Measurements from ENCODE around the gene CARD14.
"Not testable (repeated sequence)": the region's sequence is repeated elsewhere in the genome, so short reads cannot be mapped to it uniquely, and the experiment has no call there.

The CARD14 gene

GRCh38 chr17:80151333-80151732 lies 18.5 kb upstream of the CARD14 start:
- no peak for DNase-seq (ENCODE audit: low read depth)

DNA sequence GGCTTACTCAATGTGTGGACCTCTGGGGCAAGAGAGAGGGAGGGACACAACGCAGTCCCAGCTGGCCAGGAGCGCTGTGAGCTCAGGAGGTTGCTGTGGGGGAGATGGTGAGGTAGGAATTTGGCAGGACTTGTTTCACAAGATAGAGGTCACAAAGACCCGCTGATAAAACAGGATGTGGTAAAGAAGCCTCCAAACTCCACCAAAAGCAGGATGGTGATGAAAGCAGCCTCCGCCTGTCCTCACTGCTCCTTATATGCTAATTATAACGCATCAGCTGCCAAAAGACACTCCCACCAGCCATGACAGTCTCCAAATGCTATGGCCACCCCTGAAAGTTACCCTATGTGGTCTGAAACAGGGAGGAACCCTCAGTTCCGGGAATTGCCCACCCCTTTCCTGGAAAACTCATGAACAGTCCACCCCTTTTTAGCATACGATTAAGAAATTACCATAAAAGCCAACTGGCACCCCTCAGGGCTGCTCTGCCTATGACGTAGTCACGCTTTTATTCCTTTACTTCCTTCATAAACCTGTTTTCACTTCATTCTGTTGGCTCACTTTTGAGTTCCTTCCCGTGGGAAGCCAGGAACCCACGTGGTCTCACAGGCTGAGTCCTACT lies 17.6 kb upstream of the CARD14 start:
- DNase-seq (ENCODE audit: low read depth): no peak

- no peak for DNase-seq (ENCODE audit: low read depth)
These were observed 16.8 kb upstream of the CARD14 start for GRCh38 chr17:80153004-80153403.

DNA sequence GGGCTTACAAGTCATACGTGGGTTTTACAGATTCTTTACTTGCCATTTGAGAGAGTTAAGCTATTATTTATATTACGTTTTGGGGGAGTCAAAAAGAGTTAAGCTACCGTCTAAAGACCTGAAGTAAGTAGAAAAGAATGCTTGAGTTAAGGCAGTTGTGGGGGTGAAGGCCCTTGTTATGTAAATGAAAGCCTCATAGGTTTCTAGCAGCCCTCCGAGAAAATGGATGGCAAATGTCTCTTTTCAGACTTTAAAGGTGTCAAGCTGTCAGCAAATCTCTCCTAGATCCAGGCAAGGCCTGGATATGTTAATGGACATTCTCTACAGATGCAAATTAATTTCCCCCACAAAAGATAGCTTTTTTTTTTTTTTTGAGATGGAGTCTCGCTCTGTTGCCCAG lies 15.7 kb upstream of the CARD14 start:
- DNase-seq (ENCODE audit: low read depth): no peak

DNA sequence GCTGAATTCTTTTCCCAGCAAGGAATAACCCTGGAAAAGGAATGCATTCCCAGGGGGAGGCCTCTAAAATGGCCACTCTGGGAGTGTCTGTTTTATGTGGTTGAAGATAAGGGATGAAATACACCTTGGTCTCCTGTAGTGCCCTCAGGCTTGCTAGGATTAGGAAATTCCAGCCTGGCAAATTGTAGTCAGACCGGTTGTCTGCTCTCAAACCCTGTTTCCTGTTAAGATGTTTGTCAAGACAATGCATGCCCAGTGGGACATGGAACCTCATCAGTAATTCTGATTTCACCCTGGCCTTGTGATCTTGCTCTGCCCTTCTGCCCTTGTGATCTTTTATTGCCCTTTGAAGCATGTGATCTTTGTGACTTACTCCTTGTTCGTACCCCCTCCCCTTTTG lies 14.2 kb upstream of the CARD14 start:
- not testable (repeated sequence) for DNase-seq (ENCODE audit: low read depth)

- no peak for DNase-seq (ENCODE audit: low read depth)
These were observed 11.0 kb upstream of the CARD14 start for GRCh38 chr17:80158846-80159245.

DNA sequence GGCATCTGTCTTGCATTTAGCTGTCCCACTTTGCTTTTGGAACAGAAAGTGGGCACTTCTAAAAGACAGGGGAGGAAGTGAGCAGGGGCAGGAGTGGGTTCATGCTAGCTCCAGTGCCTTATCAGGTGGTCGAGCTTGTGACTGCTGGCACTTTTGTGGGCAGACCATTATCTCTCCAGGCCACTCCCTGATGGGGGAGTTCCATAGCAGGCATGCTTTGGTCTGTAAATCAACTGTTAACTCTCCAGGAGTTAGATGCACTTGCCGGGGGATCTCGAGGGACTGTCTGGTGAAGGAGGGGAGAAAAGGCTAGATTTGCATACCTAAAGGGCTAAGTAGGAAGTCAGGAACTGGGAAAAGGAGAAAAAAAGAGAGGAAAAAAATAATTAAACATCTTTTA lies 9.3 kb upstream of the CARD14 start:
- DNase-seq (ENCODE audit: low read depth): no peak

GRCh38 chr17:80163336-80163735 lies 6.5 kb upstream of the CARD14 start:
- DNase-seq (ENCODE audit: low read depth): no peak

DNA sequence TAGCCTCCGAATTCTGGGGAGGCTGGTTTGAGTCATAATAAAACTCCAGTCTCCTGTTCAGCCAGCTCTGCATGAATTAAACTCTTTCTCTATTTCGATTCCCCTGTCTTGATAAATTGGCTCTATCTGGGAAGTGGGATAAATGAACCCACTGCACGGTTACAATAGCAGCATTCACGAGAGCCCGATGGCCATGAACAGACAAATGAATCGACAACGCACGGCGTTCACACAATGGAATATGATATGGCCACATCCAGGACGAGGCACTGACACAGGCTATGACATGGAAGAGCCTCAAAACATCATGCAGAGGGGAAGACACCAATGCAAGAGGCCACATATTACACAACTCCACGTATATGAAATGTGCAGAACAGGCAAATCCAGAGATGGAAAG lies 5.6 kb upstream of the CARD14 start:
- no peak for DNase-seq (ENCODE audit: low read depth)

DNA sequence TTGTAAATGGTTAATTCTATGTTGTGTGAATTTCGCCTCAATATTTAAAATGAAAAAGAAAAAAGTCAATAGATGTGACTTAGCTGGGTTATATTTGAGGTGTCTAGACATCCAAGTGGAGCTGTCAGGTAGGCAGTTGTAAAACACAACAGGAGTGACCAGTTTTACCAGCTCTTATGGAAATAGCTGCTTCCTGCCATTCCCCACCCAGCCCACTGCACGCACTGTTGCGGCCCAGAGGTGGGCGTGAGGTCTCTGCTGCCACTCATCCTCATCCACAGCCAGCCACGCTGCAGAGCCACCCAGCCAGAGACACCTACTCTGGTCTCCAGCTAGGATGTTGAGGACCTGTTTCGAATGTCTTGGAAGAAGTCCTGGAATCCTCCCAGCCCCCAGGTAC lies 3.4 kb upstream of the CARD14 start:
- DNase-seq (ENCODE audit: low read depth): no peak

GRCh38 chr17:80168371-80168770 lies 1.5 kb upstream of the CARD14 start:
- no peak for DNase-seq (ENCODE audit: low read depth)

DNA sequence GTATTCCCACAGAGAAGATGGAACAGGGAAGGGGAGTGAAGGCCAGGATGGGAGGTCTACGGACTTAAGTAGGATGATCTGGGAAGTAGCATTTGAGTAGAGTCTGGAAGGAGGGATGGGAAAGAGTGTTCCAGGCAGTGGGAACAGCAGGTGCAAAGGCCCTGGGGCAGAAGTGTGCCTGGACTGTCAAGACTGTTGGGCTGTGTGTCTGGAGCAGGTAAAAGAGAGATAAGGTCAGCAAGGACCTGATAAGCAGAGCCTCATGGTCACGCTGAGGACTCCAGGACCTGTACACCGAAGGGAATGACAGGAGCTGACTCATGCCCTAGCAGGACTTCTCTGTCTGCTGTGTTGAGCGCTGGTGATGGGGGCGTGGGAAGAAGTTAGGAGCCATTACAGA lies 723 bp upstream of the CARD14 start:
- no peak for DNase-seq (ENCODE audit: low read depth)

- no peak for DNase-seq (ENCODE audit: low read depth)
These were observed 1.9 kb downstream of the CARD14 start for GRCh38 chr17:80171681-80172080.

DNA sequence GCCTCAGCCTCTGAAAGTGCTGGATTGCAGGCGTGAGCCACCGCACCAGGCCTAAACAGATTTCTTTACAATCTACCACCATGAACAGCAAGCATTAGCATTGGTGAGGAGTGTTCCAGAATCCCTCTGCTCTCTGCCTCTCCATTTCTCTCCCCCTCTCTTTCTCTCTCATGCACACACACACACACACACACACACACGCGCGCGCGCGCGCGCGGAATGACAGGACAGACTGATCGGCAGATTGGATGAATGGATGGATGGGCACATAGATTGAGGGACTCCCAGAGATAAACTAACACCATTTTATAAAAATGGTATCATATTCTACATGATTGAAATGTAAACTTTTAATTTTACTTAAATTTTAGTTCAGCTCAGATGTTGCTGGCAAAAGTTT lies 3.3 kb downstream of the CARD14 start:
- DNase-seq (ENCODE audit: low read depth): no peak

DNA sequence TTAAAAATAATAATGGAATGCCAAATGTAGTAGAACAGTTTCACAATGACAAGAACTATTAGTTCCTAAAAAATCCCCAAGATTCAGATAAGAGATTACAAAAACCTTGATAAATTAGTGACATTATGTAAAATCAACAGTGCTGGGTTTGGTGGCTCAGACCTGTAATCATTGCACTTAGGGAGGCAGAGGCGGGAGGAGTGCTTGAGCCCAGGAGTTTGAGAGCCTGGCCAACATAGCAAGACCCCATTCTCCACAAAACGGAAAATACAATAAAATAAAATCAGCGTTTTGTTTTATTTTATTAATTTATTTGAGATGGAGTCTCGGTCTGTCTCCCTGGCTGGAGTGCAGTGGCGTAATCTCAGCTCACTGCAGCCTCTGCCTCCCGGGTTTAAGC lies 4.1 kb downstream of the CARD14 start:
- DNase-seq (ENCODE audit: low read depth): no peak

GRCh38 chr17:80176757-80177156 lies 6.9 kb downstream of the CARD14 start:
- no peak for DNase-seq (ENCODE audit: low read depth)

- DNase-seq (ENCODE audit: low read depth): no peak
These were observed 8.3 kb downstream of the CARD14 start for GRCh38 chr17:80177986-80178595.

DNA sequence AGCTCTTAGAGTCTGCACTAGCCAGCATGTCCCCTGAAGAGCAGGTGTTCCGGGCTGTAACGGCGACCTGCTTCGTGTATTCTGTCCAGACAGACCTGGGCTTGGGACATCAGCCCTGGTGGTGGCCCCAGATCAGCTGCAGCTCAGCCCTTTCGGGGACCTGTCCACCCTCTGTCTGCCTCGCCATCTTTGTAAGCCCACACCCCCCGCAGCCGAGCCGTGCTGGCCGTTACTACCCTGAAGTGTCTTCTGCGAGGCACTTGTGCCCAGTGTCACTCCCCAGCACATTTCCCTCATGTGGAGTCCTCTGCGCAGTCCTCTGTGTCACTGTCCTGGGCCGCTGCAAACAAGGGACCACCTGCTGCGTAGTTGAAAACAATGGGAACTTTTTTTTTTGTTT lies 10.4 kb downstream of the CARD14 start:
- DNase-seq (ENCODE audit: low read depth): no peak

DNA sequence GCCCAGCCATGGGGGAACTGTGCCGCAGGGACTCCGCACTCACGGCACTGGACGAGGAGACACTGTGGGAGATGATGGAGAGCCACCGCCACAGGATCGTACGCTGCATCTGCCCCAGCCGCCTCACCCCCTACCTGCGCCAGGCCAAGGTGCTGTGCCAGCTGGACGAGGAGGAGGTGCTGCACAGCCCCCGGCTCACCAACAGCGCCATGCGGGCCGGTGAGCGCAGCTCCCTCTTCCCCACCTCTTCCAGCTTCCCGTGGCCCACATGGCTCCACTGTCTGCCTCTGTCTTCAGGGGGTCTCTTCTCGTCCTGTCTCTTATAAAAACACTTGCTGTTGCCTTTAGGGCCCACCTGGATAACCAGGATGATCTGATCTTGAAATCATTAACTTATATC lies 11.6 kb downstream of the CARD14 start:
- DNase-seq (ENCODE audit: low read depth): no peak

- DNase-seq (ENCODE audit: low read depth): no peak
These were observed 12.5 kb downstream of the CARD14 start for GRCh38 chr17:80182118-80182844.

DNA sequence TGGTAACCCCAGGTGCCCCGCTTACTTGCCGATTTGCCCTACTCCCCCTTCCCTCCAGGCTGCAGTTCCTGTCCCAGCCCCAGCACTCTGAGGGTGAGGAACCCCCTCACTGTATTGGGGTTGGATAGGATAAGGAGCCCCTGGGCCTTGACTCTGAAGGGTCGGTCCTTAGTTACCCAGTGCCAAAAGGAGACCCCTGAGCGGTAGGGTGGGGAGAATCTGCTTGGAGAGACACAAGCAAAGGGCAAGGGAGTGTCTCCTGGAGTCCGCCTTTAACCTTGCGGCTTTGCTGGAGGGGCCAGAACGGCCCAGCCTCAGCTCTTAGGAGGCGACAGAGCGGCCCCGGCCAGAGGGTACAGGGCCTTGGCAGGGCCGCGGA lies 13.0 kb downstream of the CARD14 start:
- DNase-seq (ENCODE audit: low read depth): no peak

DNA sequence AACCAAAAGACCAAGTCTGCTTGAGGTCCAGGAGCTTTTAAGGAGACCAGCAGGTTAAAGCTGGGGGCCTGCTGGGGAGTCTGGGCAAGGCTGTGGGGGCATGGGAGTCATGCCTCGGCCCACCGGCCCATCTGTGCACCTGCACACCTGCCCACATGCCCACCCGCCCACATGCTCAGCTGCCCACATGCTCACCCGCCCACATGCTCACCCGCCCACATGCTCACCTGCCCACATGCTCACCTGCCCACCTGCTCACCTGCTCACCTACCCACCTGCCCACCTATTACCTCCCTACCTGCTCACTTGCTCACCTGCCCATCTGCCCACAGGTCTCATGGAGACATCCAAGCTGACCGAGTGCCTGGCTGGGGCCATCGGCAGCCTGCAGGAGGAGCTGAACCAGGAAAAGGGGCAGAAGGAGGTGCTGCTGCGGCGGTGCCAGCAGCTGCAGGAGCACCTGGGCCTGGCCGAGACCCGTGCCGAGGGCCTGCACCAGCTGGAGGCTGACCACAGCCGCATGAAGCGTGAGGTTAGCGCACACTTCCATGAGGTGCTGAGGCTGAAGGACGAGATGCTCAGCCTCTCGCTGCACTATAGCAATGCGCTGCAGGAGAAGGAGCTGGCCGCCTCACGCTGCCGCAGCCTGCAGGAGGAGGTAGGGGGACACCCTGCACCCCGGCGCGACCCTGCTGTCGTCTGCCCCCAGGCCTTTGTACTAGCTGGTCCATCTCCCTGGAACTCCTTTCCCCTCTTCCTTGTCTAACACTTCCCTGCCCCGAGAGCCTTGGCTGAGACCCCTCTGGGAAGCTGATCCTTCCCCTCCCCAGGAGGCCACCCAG lies 14.0 kb downstream of the CARD14 start:
- DNase-seq (ENCODE audit: low read depth): no peak

DNA sequence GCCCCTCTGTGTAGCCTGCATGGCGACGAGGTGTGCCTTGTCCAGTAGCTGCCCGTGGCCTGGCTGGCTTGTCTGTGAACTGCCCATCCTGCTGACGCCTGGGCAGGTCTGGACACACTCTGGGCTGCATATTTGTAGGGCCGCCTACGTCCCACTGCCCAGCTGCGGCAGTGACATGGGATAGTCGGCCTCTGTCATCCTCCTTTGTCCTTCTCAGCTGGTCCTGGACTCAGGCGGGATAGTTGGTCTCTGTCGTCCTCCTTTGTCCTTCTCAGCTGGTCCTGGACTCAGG lies 14.5 kb downstream of the CARD14 start:
- DNase-seq (ENCODE audit: low read depth): no peak

Data from activated T-cell treated with anti-CD3 and anti-CD28 coated beads for 24 hours (primary cell).